SK-N-MC (cell line): ENCODE data around the gene FCGBP.

Source experiments
- EZH2 ChIP-seq: fragments of 200-600 bp; sonication (generic); IDR thresholded peaks from one replicate; pipeline ENCODE4 v1.6.1; 2017; ENCODE audit warnings: antibody characterized with exemption
- FOXP2 ChIP-seq: optimal IDR thresholded peaks from 2 replicates; pipeline ENCODE3; 2011; ENCODE audit warnings: mild to moderate bottlenecking, moderate library complexity; ENCODE audit not compliant: insufficient read depth; ENCODE audit errors: extremely low read length, control extremely low read depth
- POLR2AphosphoS5 ChIP-seq: IDR thresholded peaks from 2 replicates; pipeline ENCODE4 v1.6.1; 2012; ENCODE audit warnings: mild to moderate bottlenecking, low read depth, low read length, borderline replicate concordance

- TF ChIP-seq EZH2, result no peak
- no peak for TF ChIP-seq POLR2AphosphoS5
- no peak for TF ChIP-seq FOXP2
Observed at GRCh38 chr19:39917561-39918182, 16.8 kb downstream of the FCGBP start.
